Peyer's patch (tissue), 4 donors: ENCODE results near the gene CLASRP.

Experiments
- CTCF ChIP-seq, 6 experiments: fragments of 450-650 bp in 4 of 6; fragments of 200-600 bp in 2 of 6; sonication (generic) in 1 of 6; IDR thresholded peaks; one replicate each; pipeline ENCODE4 v1.5.1; 2017 to 2019; ENCODE audit warnings: antibody characterized with exemption in 6 of 6, mild to moderate bottlenecking in 3 of 6, moderate library complexity in 1 of 6
- POLR2A ChIP-seq, 2 donors: fragments of 450-650 bp; IDR thresholded peaks; one replicate each; pipeline ENCODE4 v1.5.1; 2017; ENCODE audit warnings: antibody characterized with exemption in 2 of 2, mild to moderate bottlenecking in 2 of 2, moderate library complexity in 2 of 2

- TF ChIP-seq CTCF (IDR thresholded peaks at IDR 0.05) (no peak), POLR2A (IDR thresholded peaks at IDR 0.05) (no peak)
Measured at GRCh38 chr19:45097776-45098520, 59.1 kb downstream of the CLASRP start.
